Stimulated activated CD8-positive, alpha-beta memory T cell treated with anti-CD3 and anti-CD28 coated beads, Interleukin-4, amount 100 ng/mL, for 48 hours (primary cell): ENCODE measurements around the gene TAF5L.
"Not testable (repeated sequence)": the region's sequence is repeated elsewhere in the genome, so short reads cannot be mapped to it uniquely, and the experiment has no call there.

ENCODE experiments used
- DNase-seq: peaks from one replicate; pipeline ENCODE4 v3.0.0-alpha.2; 2020

Gene TAF5L

GRCh38 chr1:229600229-229600628 lies 25.7 kb downstream of the TAF5L start:
- DNase-seq: no peak

- no peak for DNase-seq
These were observed 26.5 kb downstream of the TAF5L start for GRCh38 chr1:229599218-229599954.

DNA sequence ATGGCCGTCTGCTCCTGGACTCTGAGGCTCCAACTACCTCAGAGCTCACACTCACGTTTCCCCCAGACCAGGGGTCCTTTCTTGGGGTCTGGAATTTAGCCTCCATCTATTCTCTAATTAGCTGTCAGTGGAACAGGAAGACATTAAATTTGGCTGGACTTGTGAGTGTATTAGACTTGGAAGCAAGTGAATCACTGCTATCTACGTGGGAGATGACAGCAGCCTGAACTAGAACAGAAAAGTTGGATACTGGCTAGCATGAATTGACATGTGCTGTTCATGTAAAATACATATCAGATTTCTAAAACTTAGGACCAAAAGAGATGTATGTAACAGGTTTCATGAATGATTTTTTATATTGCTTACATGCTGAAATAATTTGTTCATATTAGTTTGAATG lies 28.0 kb downstream of the TAF5L start:
- DNase-seq: no peak

DNA sequence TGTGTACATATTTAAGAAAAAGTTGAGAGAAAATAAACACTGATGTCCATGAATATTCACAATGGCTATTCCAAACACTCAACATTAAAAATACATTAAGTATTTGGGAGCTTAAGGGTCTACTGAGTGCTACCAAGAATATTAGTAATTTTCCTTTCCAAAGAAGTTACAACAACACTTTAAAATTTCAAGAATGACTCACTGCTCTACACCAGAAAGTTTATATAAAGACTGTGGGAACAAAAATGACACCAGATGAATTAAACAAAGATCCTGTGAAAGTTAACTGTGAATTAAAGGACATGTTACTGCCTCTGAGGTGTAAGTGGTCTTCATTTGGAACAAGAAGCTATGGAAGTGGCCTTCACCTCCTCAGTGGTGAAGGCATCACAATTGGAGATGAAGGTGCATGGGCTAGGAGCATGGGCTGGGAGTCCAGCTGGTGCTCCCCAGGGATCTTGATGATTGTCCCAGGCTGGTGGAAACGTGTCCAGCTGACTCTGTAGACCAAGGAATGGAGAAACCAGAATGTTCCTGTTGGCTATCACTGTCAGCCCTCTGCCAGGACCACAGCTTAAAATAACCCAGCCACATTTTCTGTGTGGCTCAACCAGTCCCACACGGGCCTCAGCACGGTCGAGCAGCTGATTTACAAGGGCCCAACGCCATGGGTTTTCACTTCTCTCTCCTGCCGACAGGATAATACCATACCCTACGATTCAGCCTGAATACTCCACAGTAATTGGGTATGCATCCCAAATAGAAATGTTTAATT lies 28.8 kb downstream of the TAF5L start:
- no peak for DNase-seq

GRCh38 chr1:229595876-229596275 lies 30.0 kb downstream of the TAF5L start:
- not testable (repeated sequence) for DNase-seq

DNA sequence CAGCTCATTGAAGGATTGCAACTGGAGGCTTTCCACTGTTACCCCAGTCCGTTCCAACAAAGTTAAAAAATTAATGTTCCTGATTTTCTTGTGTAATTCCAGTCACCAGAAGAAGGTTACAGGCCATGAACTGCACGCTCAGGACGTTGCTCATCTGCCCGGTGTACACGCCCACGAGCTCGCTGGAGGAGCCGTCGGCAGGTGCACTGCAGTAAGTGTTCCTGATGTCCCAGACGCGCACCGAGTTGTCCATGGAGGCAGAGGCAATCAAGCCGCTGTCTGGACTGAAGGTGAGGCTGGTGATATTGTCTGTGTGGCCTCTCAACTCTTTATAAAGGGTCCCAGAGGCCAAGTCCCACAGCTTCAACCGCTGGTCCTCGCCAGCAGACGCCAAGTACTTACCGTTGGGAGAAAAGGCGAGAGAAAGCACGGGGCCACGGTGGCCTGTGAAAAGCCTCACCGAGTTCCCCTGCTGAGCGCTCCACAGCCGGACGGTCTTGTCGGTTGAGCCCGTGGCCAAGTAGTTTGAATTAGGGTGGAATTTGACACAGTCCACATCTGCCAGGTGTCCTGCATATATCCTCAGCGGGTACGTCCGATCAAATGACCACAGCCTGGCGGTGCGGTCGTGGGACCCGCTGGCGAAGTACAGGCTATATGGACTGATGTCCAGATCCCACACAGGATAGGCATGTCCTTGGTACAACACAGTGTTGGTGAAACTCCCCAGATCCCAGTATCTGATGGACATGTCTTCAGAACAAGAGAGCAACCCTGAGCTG lies 31.5 kb downstream of the TAF5L start:
- no peak for DNase-seq

DNA sequence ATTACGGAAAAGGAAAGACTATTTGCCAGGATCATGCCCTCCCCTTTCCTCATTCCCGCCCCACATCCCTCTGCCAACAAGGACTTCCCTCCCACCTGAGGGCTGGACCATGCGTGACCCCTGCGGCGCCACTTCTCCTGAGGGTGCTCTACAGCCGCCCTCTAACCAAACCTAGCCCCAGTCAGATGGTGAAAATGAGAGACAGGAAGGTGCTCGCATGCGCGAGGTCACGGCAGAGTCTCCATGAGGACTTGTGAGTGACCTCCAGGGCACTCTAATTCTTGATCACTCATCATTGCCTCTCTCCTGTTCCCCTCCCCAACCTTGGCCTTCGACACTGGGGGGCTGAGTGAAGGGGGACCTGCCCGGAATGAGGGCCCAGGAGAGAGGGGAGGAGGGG lies 32.1 kb downstream of the TAF5L start:
- no peak for DNase-seq

DNA sequence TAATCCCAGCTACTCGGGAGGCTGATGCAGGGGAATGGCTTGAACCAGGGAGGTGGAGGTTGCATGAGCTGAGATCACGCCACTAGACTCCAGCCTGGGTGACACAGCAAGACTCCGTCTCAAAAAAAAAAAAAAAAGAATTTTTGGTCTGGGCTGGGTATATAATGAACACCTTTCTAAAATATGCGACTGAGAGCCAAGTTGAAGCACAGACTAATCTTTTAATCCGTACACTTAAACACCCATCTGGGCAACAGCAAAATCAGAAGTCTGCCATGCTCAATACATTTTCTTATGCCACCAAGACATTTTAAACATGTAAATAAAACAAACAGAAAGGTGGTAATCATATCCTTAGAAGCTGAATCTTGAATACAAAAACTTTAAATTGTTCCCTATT lies 35.8 kb downstream of the TAF5L start:
- no peak for DNase-seq

GRCh38 chr1:229585338-229585737 lies 40.6 kb downstream of the TAF5L start:
- no peak for DNase-seq

- no peak for DNase-seq
These were observed 43.2 kb downstream of the TAF5L start for GRCh38 chr1:229582715-229583114.

DNA sequence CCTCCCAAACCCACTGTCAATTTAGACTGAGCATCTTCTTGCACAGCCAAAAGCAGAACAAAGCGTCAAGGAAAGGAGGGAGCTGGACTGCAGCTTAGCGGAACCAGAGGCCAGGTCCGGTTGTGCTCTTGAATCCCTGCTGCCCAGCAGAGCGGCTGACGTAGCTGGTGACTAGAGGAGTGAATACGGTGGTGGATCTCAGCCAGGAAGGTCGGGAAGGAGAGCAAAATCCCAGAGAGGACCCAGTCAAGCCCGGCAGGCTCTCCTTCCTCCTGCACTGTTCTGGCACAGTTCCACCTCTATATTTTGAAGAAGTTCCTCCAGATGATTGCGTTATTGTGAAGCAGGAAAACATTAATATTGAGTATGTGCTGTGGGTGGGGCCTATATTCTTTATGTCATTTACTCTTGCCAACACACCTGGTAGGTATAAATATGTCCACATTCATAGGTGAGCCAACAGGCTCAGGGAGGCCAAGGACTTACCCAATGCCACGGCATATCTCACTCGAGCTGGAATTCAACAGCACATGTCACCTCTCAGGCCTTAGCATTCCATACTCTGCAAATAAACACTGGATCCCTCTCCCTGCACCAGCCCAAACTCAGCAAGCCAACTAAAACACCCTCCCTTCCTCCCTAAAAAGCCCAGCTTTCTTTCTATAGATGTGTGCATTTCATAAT lies 43.8 kb downstream of the TAF5L start:
- no peak for DNase-seq

DNA sequence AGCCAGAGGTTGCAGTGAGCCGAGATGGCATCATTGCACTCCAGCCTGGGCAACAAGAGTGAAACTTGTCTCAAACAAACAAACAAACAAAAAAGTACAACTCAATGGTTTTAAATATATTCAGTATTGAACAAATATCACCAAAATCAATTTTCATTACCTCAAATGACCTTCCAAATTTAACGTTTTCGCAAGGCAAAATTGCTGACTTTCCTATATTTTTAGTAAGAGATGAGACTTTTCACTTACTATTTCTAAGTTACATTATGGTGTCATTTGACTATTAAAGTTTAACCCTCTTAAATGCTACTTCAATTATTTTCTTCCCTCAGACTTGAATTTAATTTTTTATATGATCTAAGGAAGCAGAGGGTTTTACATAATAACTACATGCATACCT lies 44.4 kb downstream of the TAF5L start:
- DNase-seq: no peak

GRCh38 chr1:229579059-229579673 lies 46.8 kb downstream of the TAF5L start:
- DNase-seq: no peak

GRCh38 chr1:229578168-229579058 lies 47.5 kb downstream of the TAF5L start:
- no peak for DNase-seq

DNA sequence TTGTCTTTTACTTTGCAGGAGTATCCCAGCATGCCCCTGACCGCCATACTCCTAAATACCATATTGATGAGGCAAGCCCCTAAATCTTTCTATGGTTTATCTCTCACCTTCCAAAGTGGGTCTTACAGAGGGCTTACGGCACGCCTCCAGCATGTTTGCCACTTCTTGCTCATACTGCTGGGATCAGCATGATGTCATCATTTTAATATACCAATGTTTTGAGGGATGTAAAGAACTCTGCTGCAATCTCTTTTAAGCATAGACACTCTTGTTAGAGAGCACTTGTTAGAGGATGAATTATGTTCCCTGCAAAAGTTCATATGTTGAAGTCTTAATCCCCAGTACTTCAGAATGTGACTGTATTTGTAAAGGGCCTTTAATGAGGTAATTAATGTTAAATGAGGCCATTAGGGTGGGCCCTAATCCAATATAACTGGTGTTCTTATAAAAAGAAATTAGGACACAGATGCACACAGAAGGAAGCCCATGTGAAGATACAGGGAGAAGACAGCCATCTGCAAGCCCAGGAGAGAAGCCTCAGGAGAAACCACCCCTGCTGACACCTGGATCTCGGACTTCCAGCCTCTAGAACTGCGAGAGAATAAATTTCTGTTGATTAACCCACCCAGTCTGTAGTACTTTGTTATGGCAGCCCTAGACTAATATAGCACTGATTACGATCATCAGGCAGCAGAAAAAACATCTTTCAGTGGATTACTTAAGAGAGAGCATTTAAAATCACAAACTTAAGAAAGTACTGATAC lies 51.1 kb downstream of the TAF5L start:
- no peak for DNase-seq

GRCh38 chr1:229572286-229572685 lies 53.6 kb downstream of the TAF5L start:
- DNase-seq: no peak

- no peak for DNase-seq
These were observed 54.9 kb downstream of the TAF5L start for GRCh38 chr1:229570891-229571516.

- DNase-seq: no peak
These were observed 55.6 kb downstream of the TAF5L start for GRCh38 chr1:229570305-229570704.

- DNase-seq: no peak
These were observed 58.6 kb downstream of the TAF5L start for GRCh38 chr1:229567109-229567868.
